Adrenal gland (tissue), 5 donors: Measurements from ENCODE around the gene IGSF3.

Experiments
- POLR2A ChIP-seq, 2 donors: fragments of 450-650 bp; IDR thresholded peaks; one replicate each; pipeline ENCODE4 v1.6.1; 2017; ENCODE audit warnings: antibody characterized with exemption in 2 of 2, mild to moderate bottlenecking in 2 of 2, moderate library complexity in 1 of 2
- TF ChIP-seq, protein P1 (sequence below), 6 experiments: fragments of 450-650 bp in 4 of 6; fragments of 200-600 bp in 2 of 6; sonication (generic) in 1 of 6; IDR thresholded peaks; 1 replicate in 5 of 6; 2 replicates in 1 of 6; pipeline versions ENCODE4 v1.5.1 to v1.8.0; 2016 to 2021; ENCODE audit warnings: antibody characterized with exemption in 6 of 6, mild to moderate bottlenecking in 2 of 6, moderate library complexity in 1 of 6
- donor health status: DM: no; HTN: no; CAD: no.

DNA sequence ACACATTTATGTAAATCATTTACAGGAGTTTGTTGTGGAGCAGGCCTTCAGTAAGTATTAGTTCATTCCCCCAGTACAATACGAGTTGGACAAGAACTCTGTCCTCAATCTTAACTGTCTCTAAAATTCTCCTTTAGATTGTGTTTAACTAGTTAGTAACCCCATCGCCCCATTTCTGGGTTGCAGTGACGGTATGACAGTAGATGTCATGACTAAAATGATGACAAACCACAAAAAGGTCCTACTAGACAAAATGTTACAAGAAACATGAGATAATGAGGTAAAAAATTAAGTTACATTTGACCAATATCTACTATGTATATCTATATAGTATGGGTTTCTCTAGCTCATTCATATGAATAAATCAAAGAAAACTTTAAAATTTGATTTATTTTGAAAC, 137.9 kb downstream of the IGSF3 start:
- TF ChIP-seq, protein P1, sequence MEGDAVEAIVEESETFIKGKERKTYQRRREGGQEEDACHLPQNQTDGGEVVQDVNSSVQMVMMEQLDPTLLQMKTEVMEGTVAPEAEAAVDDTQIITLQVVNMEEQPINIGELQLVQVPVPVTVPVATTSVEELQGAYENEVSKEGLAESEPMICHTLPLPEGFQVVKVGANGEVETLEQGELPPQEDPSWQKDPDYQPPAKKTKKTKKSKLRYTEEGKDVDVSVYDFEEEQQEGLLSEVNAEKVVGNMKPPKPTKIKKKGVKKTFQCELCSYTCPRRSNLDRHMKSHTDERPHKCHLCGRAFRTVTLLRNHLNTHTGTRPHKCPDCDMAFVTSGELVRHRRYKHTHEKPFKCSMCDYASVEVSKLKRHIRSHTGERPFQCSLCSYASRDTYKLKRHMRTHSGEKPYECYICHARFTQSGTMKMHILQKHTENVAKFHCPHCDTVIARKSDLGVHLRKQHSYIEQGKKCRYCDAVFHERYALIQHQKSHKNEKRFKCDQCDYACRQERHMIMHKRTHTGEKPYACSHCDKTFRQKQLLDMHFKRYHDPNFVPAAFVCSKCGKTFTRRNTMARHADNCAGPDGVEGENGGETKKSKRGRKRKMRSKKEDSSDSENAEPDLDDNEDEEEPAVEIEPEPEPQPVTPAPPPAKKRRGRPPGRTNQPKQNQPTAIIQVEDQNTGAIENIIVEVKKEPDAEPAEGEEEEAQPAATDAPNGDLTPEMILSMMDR (IDR thresholded peaks at IDR 0.05) = no peak
- TF ChIP-seq POLR2A (IDR thresholded peaks at IDR 0.05) = no peak
